Smooth muscle cell (in vitro differentiated cells): ENCODE results near the gene ATP5F1A. TPM values are rescaled to one million over a fixed set of nuclear protein-coding genes. Genes with fewer than 3 reads are reported as not detected.

Experiments used
- DNase-seq: peaks from one replicate; lab custom pipeline; 2025; ENCODE audit not compliant: unreplicated experiment; lab: John Stamatoyannopoulos, UW
- H2AFZ ChIP-seq: fragments of 200-600 bp; sonication (generic); 2 replicates; pipeline ENCODE4 v1.6.0; 2016; ENCODE audit warnings: antibody characterized with exemption, low read depth, mild to moderate bottlenecking
- H3F3A ChIP-seq: fragments of 200-600 bp; sonication (generic); 2 replicates; pipeline ENCODE4 v1.6.0; 2017; ENCODE audit warnings: antibody characterized with exemption, low read depth
- H3K27ac ChIP-seq: fragments of 200-600 bp; sonication (generic); 2 replicates; pipeline ENCODE4 v1.5.1; 2016; ENCODE audit warnings: low read depth, mild to moderate bottlenecking
- H3K27me3 ChIP-seq: fragments of 200-600 bp; sonication (generic); 2 replicates; pipeline ENCODE4 v1.6.1; 2016; ENCODE audit warnings: low read depth, mild to moderate bottlenecking
- H3K36me3 ChIP-seq: fragments of 200-600 bp; sonication (generic); 2 replicates; pipeline ENCODE4 v1.5.1; 2016; ENCODE audit warnings: low read depth
- H3K4me1 ChIP-seq: fragments of 200-600 bp; sonication (generic); 2 replicates; pipeline ENCODE4 v1.5.1; 2016; ENCODE audit warnings: low read depth
- H3K4me2 ChIP-seq: fragments of 200-600 bp; sonication (generic); 2 replicates; pipeline ENCODE4 v1.6.0; 2016; ENCODE audit warnings: mild to moderate bottlenecking
- H3K4me3 ChIP-seq: fragments of 200-600 bp; sonication (generic); 2 replicates; pipeline ENCODE4 v1.5.1; 2016; ENCODE audit warnings: mild to moderate bottlenecking
- H3K79me2 ChIP-seq: fragments of 200-600 bp; sonication (generic); 2 replicates; pipeline ENCODE4 v1.6.0; 2016; ENCODE audit warnings: low read depth, mild to moderate bottlenecking
- H3K9ac ChIP-seq: fragments of 200-600 bp; sonication (generic); 2 replicates; pipeline ENCODE4 v1.6.0; 2016; ENCODE audit warnings: low read depth
- H3K9me3 ChIP-seq: fragments of 200-600 bp; sonication (generic); replicated peaks from 2 replicates; pipeline ENCODE4 v1.5.1; 2016; ENCODE audit warnings: low read depth
- H4K20me1 ChIP-seq: fragments of 200-600 bp; sonication (generic); 2 replicates; pipeline ENCODE4 v1.6.0; 2016; ENCODE audit warnings: low read depth
- WGBS: methylation state at CpG from one replicate; pipeline ENCODE4 v1.1.7; 2016; ENCODE audit warnings: low lambda C conversion rate; 5-methylcytosine and 5-hydroxymethylcytosine counted together
- polyA plus RNA-seq: library from polyadenylated mRNA; unstranded; fragments of >200 nt; fragmentation: Nextera tagmentation; extraction: Ambion mirVana; gene quantifications from 2 replicates; pipeline ENCODE4 v1.2.1, GENCODE V29; 2016
- total RNA-seq: library from RNA; depleted of rRNA; stranded (reverse); fragments of >200 nt; gene quantifications from 2 replicates; pipeline ENCODE4 v1.2.3, GENCODE V29; 2014
- TF ChIP-seq, protein P1 (sequence below): fragments of 200-600 bp; sonication (generic); IDR thresholded peaks from 2 replicates; pipeline ENCODE4 v1.5.1; 2017; ENCODE audit warnings: borderline replicate concordance, mild to moderate bottlenecking, antibody characterized with exemption; ENCODE audit not compliant: insufficient read depth, poor library complexity, severe bottlenecking

Gene ATP5F1A
- total and polyA plus RNA-seq, 2 experiments from 2014 or later, result 406 to 432 TPM

DNA sequence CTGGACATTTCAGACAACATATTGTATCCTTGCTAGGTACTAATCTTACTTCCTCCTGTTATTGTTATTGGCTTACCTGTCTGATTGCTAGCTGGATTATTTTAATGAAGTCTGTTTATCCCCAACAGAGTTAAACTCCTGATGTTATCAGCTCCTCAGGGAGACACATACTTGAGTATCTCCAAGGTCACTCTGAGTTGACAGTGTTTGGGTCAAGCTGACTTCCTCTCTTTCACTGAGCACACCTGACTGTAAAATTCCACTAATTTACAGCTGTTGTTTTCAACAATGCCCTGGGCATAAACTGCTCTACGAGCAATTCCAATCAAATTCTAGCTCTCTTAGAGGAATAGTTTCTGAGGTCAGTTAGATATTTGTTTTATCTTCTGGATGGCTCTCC lies 15.7 kb upstream of the ATP5F1A start:
- H3K9me3 ChIP-seq, result no peaks in the 10 kb centered on the region
- no peak overlapping the region for H3K27ac ChIP-seq
- H4K20me1 ChIP-seq, result no peaks in the 10 kb centered on the region
- H3K79me2 ChIP-seq, result no peaks in the 10 kb centered on the region
- TF ChIP-seq, protein P1, sequence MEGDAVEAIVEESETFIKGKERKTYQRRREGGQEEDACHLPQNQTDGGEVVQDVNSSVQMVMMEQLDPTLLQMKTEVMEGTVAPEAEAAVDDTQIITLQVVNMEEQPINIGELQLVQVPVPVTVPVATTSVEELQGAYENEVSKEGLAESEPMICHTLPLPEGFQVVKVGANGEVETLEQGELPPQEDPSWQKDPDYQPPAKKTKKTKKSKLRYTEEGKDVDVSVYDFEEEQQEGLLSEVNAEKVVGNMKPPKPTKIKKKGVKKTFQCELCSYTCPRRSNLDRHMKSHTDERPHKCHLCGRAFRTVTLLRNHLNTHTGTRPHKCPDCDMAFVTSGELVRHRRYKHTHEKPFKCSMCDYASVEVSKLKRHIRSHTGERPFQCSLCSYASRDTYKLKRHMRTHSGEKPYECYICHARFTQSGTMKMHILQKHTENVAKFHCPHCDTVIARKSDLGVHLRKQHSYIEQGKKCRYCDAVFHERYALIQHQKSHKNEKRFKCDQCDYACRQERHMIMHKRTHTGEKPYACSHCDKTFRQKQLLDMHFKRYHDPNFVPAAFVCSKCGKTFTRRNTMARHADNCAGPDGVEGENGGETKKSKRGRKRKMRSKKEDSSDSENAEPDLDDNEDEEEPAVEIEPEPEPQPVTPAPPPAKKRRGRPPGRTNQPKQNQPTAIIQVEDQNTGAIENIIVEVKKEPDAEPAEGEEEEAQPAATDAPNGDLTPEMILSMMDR, result no peak
- no peak overlapping the region for H3K9ac ChIP-seq
- no peaks in the 10 kb centered on the region for H3K27me3 ChIP-seq
- H3K4me3 ChIP-seq, result no peak overlapping the region
- DNase-seq, result no peak
- H3K4me2 ChIP-seq, result no peak overlapping the region
- H3K36me3 ChIP-seq, result no peaks in the 10 kb centered on the region
- WGBS, result 75% methylated on average over 1 of the region's 1 CpG
- no peaks in the 10 kb centered on the region for H3F3A ChIP-seq
- H2AFZ ChIP-seq, result no peak overlapping the region
- H3K4me1 ChIP-seq, result no peaks in the 10 kb centered on the region

DNA sequence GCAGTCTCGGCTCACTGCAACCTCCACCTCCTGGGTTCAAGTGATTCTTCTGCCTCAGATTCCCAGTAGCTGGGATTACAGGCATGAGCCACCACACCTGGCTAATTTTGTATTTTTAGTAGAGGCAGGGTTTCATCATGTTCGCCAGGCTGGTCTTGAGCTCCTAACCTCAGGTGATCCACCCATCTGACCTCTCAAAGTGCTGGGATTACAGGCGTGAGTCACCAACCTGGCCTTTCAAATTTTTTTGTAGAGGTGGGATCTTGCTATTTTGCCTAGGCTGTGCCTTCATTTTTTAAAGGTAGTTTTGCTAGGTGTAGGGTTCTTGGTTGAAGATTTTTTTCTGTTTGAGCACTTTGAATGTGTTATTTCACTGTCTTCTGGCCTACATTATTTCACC lies 12.3 kb upstream of the ATP5F1A start:
- H3K36me3 ChIP-seq, result no peaks in the 10 kb centered on the region
- TF ChIP-seq, protein P1, result no peak
- 85% methylated on average over 3 of the region's 3 CpGs for WGBS
- no peaks in the 10 kb centered on the region for H3F3A ChIP-seq
- no peaks in the 10 kb centered on the region for H3K4me1 ChIP-seq
- no peak overlapping the region for H3K4me3 ChIP-seq
- no peaks in the 10 kb centered on the region for H3K27me3 ChIP-seq
- no peak overlapping the region for H2AFZ ChIP-seq
- H3K4me2 ChIP-seq, result no peak overlapping the region
- H3K79me2 ChIP-seq, result peaks cover 10% of the 10 kb centered on the region
- no peak overlapping the region for H3K9ac ChIP-seq
- no peaks in the 10 kb centered on the region for H4K20me1 ChIP-seq
- no peak overlapping the region for H3K27ac ChIP-seq
- DNase-seq, result no peak
- no peaks in the 10 kb centered on the region for H3K9me3 ChIP-seq

DNA sequence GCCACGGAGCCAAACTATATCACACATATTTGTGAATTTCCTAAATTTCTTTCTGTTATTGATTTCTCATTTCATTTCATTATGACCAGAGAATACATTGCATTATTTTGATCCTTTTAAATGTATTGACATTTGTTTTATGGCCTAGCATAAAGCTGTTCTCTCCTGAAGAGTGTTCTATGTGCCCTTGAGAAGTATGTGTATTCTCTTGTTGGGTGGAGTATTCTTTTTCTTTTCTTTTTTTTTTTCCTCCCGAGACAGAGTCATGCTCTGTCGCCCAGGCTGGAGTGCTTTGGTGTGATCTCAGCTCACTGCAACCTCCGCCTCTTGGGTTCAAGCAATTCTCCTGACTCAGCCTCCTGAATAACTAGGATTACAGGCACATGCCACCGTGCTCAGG lies 11.3 kb upstream of the ATP5F1A start:
- no peak overlapping the region for H2AFZ ChIP-seq
- WGBS, result 91% methylated on average over 5 of the region's 5 CpGs
- no peak overlapping the region for H3K4me2 ChIP-seq
- H3K27me3 ChIP-seq, result no peaks in the 10 kb centered on the region
- no peaks in the 10 kb centered on the region for H3F3A ChIP-seq
- no peaks in the 10 kb centered on the region for H3K9me3 ChIP-seq
- no peak for DNase-seq
- no peaks in the 10 kb centered on the region for H3K36me3 ChIP-seq
- peaks cover 14% of the 10 kb centered on the region for H3K79me2 ChIP-seq
- no peaks in the 10 kb centered on the region for H4K20me1 ChIP-seq
- no peak overlapping the region for H3K9ac ChIP-seq
- TF ChIP-seq, protein P1, result no peak
- no peak overlapping the region for H3K27ac ChIP-seq
- H3K4me1 ChIP-seq, result peaks cover 4% of the 10 kb centered on the region
- H3K4me3 ChIP-seq, result no peak overlapping the region

DNA sequence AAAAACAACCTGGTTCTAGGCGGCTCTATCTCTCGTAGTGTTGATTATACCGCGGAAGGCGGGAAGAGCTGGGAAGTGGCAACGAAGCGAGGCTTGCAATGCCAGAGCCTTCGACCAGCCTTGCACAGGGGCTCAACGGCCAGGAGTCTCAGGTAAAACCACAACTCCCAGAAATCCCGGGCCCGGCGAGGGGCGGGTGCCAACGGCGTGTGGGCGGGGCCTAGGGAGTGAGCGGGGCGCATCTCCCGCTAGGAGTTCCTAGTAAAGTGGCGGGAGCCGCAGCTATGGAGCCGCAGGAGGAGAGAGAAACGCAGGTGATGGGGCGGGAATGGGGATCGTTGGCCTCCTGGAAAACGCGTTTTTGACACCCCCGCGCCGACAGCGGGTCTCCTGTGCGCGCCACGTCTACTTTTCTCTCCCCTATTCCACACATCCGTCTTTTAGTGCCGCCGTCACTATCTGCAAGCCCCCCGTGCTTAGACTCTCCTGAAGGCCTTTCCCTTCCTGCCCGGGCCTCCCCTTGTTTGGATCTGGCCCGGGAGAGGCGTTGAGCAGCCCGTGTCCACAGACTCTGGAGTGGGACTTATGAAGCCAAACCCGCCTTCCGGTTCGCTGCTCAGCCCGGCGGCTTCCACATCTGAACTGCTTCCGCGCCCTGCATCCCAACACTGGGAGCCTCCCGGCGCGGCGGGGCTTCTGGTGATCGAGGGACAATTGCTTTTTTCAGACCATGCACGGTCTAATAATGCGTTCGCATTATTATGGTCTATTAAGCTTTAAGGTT lies 6.2 kb upstream of the ATP5F1A start, which contains the start of gene HAUS1:
HAUS1 (plus strand) TSS at position 258 of the 784 bp plus-strand sequence; CDS start at position 285, 27 bp downstream.
- Histone ChIP-seq H3F3A (no peaks in the 10 kb centered on the region), H3K9ac (peak within 1 kb of the TSS; percentile 37), H3K4me3 (peak within 1 kb of the TSS; percentile 77), H3K4me2 (peak within 1 kb of the TSS; percentile 91), H3K36me3 (no peaks in the 10 kb centered on the region), H3K9me3 (no peaks in the 10 kb centered on the region), H2AFZ (peak within 1 kb of the TSS; percentile 96), H3K27ac (peak within 1 kb of the TSS; percentile 32), H3K79me2 (peaks cover 14% of the 10 kb centered on the region), H3K4me1 (peaks cover 4% of the 10 kb centered on the region), H3K27me3 (no peaks in the 10 kb centered on the region), H4K20me1 (no peaks in the 10 kb centered on the region)
- whole genome bisulfite sequencing, result under 1% methylated on average over 53 of the region's 57 CpGs
- peak; percentile 41 for DNase-seq
- TF ChIP-seq, protein P1, result no peak
